ENCODE measurements around the gene MCM5. TPM values are rescaled to one million over a fixed set of nuclear protein-coding genes. Genes with fewer than 3 reads are reported as not detected.
"Not testable (repeated sequence)": the region's sequence is repeated elsewhere in the genome, so short reads cannot be mapped to it uniquely, and the experiment has no call there.

Gene MCM5
- total RNA-seq (2014; rRNA removed; shearing (Covaris generic)): 149 and 181 TPM in 2 replicates

- peak; percentile 93 to 99 for DNase-seq (ENCODE audit: low read depth in 1 of 2, low spot score in 2 of 2)
- Histone ChIP-seq H3K27ac (peak within 1 kb of the TSS; percentile 86), H3K4me3 (peak within 1 kb of the TSS; percentile 68), H3K27me3 (replicated peaks) (no peaks in the 10 kb centered on the region), H3K4me1 (replicated peaks) (peaks cover 18% of the 10 kb centered on the region), H3K36me3 (peaks cover 36% of the 10 kb centered on the region), H3K9me3 (replicated peaks) (peaks cover 2% of the 10 kb centered on the region; the same call in 1 of the 2 replicates)
These were observed at the start of gene MCM5 for GRCh38 chr22:35399678-35400500. Gene MCM5, plus strand, starts transcription at chr22:35400140. Its CDS starts 299 bp downstream, at chr22:35400439.

- Histone ChIP-seq H3K9me3 (replicated peaks) (no peaks in the 10 kb centered on the region), H3K27me3 (replicated peaks) (no peaks in the 10 kb centered on the region), H3K4me3 (peak overlapping the region; percentile 39), H3K36me3 (no peaks in the 10 kb centered on the region), H3K27ac (no peak overlapping the region), H3K4me1 (replicated peaks) (peaks cover 26% of the 10 kb centered on the region)
- DNase-seq (ENCODE audit: low read depth in 1 of 2, low spot score in 2 of 2): peak; percentile 85 to 95
These were observed 49.1 kb upstream of the MCM5 start for GRCh38 chr22:35350539-35351503.

DNA sequence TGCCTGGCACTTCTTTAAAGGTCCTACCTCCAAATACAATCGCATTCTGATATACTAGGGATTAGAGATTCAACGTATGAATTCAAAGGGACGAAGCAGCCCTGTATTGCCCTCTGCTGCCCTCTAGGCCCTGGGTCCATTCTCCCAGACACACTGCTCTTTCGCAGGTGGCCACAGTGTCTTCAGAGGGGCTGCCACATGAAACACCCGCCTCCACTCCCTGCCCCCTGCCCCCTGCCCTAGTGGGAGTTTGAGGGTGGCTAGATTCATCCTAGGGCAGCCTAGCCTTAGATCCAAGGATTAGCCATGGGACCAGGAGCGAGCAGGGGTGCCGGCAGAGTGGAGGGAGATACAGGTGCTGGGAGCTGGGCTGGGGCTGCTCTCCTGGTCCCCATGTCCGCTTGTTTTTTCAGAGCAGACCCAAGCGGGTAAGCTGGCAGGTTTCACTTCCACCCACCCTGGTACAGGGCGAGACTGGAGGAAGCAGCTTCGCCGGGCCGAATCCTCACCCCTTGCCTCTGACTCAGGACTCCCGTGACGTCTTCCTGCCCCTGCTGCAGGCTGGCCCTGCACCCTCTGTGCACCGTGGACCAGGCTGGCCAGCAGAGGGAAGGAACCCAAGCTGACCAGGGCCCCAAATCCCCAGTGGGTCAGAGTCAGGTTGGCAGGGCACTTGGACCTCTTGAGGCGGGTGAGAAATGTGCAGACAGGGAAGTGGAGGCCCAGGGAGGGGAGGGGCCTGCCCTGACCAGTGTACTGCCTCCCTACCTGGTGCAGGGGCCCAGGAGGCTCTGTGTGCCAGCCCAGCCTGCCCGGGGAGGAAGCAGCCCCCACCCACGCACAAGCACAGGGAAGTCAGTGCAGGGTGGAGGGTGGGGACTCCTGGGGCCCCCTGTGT, 47.5 kb upstream of the MCM5 start:
- no peaks in the 10 kb centered on the region for H3K27me3 ChIP-seq (replicated peaks)
- peaks cover 33% of the 10 kb centered on the region for H3K4me1 ChIP-seq (replicated peaks)
- no peak overlapping the region for H3K27ac ChIP-seq
- H3K4me3 ChIP-seq: no peak overlapping the region
- no peaks in the 10 kb centered on the region for H3K36me3 ChIP-seq
- H3K9me3 ChIP-seq (replicated peaks): no peaks in the 10 kb centered on the region
- DNase-seq (ENCODE audit: low read depth in 1 of 2, low spot score in 2 of 2): no peak

DNA sequence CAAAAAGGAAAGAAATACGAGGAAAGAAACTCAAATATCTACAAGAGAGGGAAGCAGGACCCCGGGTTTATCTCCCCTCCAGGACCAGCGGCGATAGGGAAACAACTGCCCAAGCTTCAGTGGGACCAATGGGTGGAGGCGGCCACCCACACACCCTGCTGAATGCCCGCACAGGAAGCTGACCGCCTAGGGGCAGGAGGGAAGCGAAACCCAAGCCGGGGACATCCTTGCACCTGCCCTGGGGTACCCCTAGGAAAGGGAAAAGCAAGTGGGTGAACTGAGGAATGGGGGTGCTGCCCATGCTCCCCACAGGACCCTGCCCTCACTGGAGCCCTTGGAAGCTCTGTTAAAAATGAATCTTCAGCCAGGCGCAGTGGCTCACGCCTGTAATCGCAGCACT, 46.6 kb upstream of the MCM5 start:
- H3K4me3 ChIP-seq: no peak overlapping the region
- H3K9me3 ChIP-seq (replicated peaks): no peaks in the 10 kb centered on the region
- DNase-seq (ENCODE audit: low read depth in 1 of 2, low spot score in 2 of 2): no peak
- no peak overlapping the region for H3K27ac ChIP-seq
- H3K36me3 ChIP-seq: no peaks in the 10 kb centered on the region
- no peaks in the 10 kb centered on the region for H3K27me3 ChIP-seq (replicated peaks)
- H3K4me1 ChIP-seq (replicated peaks): peaks cover 33% of the 10 kb centered on the region

- H3K9me3 ChIP-seq (replicated peaks): no peaks in the 10 kb centered on the region
- no peak overlapping the region for H3K27ac ChIP-seq
- DNase-seq (ENCODE audit: low read depth in 1 of 2, low spot score in 2 of 2): no peak
- H3K36me3 ChIP-seq: no peaks in the 10 kb centered on the region
- H3K4me1 ChIP-seq (replicated peaks): peaks cover 33% of the 10 kb centered on the region
- no peak overlapping the region for H3K4me3 ChIP-seq
- no peaks in the 10 kb centered on the region for H3K27me3 ChIP-seq (replicated peaks)
These were observed 45.9 kb upstream of the MCM5 start for GRCh38 chr22:35354068-35354467.

DNA sequence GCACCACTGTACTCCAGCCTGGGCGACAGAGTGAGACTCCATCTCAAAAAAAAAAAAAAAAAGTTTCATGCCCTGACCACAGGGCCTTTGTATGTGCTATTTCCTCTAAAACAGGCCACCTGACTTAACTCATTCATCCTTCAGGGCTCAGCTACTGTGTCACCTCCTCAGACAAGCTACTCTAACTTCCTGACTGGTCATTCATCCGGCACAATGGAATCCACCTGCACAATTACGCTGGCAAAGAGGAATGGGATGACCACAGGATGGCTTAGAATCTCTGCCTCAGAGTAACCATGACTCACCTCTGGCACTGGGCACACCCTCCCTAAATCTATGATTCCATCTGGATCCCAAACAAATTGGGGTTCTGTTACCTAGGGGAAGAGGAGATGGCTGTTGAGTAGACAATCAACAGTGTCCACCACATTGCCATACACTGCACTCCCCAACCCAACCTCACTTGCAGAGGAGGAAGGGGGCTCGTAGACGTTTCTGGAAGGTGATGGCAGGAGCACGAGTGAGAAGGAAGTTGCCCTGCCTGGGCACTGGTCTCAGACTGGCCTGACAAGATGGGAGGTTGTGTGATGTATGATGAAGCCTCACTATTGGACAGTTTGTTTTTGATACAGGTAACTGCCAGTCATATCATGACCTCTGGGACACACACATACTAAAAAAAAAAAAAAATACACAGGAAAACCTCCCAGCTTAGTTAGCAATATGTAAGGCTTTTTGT, 41.9 kb upstream of the MCM5 start:
- DNase-seq (ENCODE audit: low read depth in 1 of 2, low spot score in 2 of 2): no peak
- Histone ChIP-seq H3K27ac (no peak overlapping the region), H3K4me3 (no peak overlapping the region), H3K4me1 (replicated peaks) (peaks cover 27% of the 10 kb centered on the region), H3K36me3 (no peaks in the 10 kb centered on the region), H3K9me3 (replicated peaks) (no peaks in the 10 kb centered on the region), H3K27me3 (replicated peaks) (no peaks in the 10 kb centered on the region)

DNA sequence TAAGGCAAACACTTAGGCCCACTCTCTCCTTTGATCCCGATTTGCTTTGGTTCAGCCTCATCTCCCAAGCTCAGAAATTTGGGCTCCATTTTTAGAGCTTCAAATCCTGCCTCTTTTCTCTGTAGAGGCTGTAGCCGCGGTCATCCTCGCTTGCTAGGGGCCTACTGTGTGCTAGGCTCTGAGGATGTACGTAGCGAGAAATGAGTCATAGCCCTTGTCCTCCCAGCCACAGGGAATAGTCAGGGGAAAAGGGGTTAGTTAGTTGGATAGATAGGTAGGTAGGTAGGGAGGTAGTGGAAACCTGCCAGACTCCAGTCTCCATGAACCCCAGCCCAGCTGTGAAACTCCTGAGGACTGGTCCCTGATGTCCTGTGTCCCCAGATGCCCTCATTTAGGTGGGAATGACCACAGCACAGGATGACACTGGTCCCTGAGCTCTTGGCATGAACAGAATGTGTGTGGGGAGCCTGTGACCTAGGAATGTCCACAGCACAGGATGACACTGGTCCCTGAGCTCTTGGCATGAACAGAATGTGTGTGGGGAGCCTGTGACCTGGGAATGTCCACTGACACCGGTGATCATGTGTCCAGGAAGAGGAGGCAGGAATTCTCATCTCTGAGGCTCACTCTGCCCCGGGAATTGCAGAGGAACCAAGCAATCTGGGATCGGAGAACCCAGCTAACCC, 40.4 kb upstream of the MCM5 start:
- no peaks in the 10 kb centered on the region for H3K9me3 ChIP-seq (replicated peaks)
- no peaks in the 10 kb centered on the region for H3K36me3 ChIP-seq
- no peak for DNase-seq (ENCODE audit: low read depth in 1 of 2, low spot score in 2 of 2)
- H3K27ac ChIP-seq: no peak overlapping the region
- H3K4me1 ChIP-seq (replicated peaks): peaks cover 27% of the 10 kb centered on the region
- no peak overlapping the region for H3K4me3 ChIP-seq
- no peaks in the 10 kb centered on the region for H3K27me3 ChIP-seq (replicated peaks)

GRCh38 chr22:35361001-35361558, 38.9 kb upstream of the MCM5 start:
- DNase-seq (ENCODE audit: low read depth in 1 of 2, low spot score in 2 of 2): no peak
- no peak overlapping the region for H3K27ac ChIP-seq
- H3K4me1 ChIP-seq (replicated peaks): peaks cover 13% of the 10 kb centered on the region

GRCh38 chr22:35363566-35364086, 36.3 kb upstream of the MCM5 start:
- H3K4me3 ChIP-seq: no peak overlapping the region
- peak overlapping the region; percentile 34 for H3K27ac ChIP-seq
- no peaks in the 10 kb centered on the region for H3K9me3 ChIP-seq (replicated peaks)
- peaks cover 9% of the 10 kb centered on the region for H3K4me1 ChIP-seq (replicated peaks)
- no peaks in the 10 kb centered on the region for H3K27me3 ChIP-seq (replicated peaks)
- H3K36me3 ChIP-seq: no peaks in the 10 kb centered on the region
- no peak for DNase-seq (ENCODE audit: low read depth in 1 of 2, low spot score in 2 of 2)

More at GRCh38 chr22:35361001-35361558, 38.9 kb upstream of the MCM5 start:
- Histone ChIP-seq H3K27me3 (replicated peaks) (no peaks in the 10 kb centered on the region), H3K4me3 (no peak overlapping the region), H3K9me3 (replicated peaks) (no peaks in the 10 kb centered on the region), H3K36me3 (no peaks in the 10 kb centered on the region)

DNA sequence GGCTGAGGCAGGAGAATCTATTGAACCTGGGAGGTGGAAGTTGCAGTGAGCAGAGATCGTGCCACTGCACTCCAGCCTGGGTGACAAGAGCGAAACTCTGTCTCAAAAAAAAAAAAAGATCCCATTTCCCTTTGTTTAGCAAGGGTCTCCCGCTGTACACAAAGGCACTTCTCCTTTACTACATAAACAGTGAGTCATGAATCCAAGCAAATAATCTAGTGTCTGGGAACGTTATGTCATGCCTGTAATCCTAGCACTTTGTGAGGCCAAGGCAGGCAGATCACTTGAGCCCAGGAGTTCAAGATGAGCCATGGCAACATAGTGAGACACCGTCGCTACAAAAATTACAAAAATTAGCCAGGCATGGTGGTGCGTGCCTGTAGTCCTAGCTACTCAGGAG, 35.7 kb upstream of the MCM5 start:
- peak; percentile 69 to 90 for DNase-seq (ENCODE audit: low read depth in 1 of 2, low spot score in 2 of 2)
- H3K4me1 ChIP-seq (replicated peaks); H3K9me3 ChIP-seq (replicated peaks); H3K4me3 ChIP-seq; H3K36me3 ChIP-seq; H3K27me3 ChIP-seq (replicated peaks): not testable (repeated sequence)
- H3K27ac ChIP-seq: peak overlapping the region; percentile 34

GRCh38 chr22:35367331-35367886, 32.5 kb upstream of the MCM5 start:
- Histone ChIP-seq H3K9me3 (replicated peaks) (no peaks in the 10 kb centered on the region), H3K36me3 (no peaks in the 10 kb centered on the region), H3K27me3 (replicated peaks) (no peaks in the 10 kb centered on the region), H3K27ac (no peak overlapping the region), H3K4me3 (no peak overlapping the region), H3K4me1 (replicated peaks) (peaks cover 17% of the 10 kb centered on the region)
- no peak for DNase-seq (ENCODE audit: low read depth in 1 of 2, low spot score in 2 of 2)

All from SJSA1 (cell line).